Cerebellar cortex (tissue), 1 donor: ENCODE measurements around the gene PRKAG1.

Source experiments
- DNase-seq: peaks from one replicate; pipeline ENCODE4 v3.0.0-alpha.2; 2015; ENCODE audit warnings: low spot score

PRKAG1 gene

DNA sequence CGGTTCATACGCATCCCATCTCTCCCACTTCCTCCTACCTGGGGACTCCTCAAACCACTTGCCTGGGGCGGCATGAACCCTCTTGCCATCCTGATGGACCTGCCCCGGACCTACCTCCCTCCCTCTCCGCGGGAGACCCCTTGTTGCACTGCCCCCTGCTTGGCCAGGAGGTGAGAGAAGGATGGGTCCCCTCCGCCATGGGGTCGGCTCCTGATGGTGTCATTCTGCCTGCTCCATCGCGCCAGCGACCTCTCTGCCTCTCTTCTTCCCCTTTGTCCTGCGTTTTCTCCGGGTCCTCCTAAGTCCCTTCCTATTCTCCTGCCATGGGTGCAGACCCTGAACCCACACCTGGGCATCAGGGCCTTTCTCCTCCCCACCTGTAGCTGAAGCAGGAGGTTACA lies 36.8 kb downstream of the PRKAG1 start:
- no peak for DNase-seq

DNA sequence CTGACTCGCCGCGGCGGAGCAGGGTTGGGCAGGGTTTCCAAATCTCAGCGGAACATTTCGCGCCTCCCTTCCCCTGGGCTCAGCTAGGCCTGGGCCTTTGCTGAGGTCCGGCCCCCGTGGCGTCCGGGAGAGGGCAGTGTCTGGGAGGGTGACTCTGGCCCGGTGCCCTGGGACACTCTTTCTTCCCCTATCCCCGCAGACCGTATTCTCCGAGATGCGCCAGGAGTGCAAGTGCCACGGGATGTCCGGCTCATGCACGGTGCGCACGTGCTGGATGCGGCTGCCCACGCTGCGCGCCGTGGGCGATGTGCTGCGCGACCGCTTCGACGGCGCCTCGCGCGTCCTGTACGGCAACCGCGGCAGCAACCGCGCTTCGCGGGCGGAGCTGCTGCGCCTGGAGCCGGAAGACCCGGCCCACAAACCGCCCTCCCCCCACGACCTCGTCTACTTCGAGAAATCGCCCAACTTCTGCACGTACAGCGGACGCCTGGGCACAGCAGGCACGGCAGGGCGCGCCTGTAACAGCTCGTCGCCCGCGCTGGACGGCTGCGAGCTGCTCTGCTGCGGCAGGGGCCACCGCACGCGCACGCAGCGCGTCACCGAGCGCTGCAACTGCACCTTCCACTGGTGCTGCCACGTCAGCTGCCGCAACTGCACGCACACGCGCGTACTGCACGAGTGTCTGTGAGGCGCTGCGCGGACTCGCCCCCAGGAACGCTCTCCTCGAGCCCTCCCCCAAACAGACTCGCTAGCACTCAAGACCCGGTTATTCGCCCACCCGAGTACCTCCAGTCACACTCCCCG lies 37.4 kb downstream of the PRKAG1 start:
- DNase-seq: no peak

DNA sequence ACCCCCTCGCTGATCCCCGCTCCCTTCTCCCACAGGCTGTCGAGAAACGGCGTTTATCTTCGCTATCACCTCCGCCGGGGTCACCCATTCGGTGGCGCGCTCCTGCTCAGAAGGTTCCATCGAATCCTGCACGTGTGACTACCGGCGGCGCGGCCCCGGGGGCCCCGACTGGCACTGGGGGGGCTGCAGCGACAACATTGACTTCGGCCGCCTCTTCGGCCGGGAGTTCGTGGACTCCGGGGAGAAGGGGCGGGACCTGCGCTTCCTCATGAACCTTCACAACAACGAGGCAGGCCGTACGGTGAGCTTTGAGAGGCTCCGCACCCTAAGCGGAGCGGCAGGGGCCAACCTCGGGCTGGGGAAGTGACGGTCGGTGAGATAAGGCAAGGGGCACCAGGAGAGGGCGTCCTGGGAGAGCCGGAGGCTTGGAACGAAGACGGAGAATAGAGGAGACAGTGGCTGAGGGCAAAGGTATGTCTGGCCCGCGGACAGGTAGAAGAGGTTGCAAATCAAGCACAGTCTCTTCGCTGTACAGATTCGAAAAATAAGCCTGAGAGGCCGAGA lies 38.1 kb downstream of the PRKAG1 start:
- no peak for DNase-seq

DNA sequence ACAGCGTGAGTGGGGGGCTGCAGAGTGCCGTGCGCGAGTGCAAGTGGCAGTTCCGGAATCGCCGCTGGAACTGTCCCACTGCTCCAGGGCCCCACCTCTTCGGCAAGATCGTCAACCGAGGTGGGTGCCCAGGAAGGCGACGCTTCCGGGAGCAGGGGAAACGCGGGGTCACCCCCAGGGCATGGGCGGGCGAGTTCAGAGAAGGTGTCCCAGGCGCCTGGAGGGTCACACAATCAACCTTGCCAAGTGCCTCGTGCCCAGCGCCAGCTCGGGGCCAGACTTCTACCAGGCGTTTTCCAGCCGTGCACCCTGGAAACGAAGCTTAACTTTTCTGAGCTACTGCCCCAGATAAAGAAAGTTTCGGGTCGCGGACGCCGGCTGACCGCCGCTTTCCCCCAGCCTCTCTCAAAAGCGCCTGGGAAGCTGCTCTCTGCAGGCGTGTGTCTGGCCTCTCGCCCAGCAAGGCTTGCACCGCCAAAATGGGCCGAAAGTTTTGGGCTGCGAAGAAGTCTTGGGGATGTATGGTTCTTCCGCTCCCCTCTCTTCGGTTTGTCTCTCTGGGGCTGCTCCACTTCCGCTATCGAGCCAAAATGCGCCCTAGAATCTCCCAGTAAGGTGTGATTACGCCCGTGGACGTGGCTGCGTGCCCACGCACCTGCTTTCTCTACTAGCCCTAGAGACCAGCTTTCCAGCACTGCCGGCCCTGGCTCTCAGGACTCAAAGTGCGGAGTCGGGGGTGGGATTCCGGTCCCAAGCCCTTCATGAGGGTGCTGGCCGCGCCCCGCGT lies 38.8 kb downstream of the PRKAG1 start:
- no peak for DNase-seq

DNA sequence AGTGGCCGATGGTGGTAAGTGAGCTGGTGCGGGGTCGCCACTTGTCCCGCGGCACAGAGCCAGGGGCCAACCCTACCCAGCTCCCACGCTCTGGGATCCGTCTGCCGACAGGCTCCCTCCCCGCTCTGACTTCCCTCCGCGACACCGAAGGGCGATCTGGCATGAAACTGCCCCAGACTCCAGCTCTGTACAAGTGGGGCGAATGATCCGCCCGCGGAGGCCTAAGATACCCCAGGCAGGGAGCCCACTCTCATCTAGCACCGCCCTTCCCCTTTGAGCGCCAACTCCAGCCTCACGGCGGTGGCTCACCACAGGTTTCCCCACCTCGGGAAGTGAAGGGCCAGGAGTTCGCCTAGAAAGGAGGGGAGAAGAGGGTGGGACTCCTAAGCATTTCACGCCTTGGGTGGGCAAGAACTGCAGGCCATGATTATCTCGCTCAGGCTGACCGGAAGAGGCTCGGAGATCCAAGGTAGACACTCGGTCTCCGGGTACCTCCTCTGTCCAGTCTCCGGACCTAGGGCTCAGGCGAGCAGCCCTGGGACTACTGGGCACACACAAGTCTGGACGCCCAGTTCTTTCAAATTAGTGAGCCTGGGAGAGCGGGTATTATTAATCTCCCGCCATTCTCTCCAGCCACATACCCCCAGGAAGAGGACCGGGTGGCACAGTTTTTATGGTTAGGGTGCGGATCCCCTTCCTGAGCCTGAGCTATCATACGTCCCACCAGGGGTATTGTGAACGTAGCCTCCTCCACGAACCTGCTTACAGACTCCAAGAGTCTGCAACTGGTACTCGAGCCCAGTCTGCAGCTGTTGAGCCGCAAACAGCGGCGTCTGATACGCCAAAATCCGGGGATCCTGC lies 39.6 kb downstream of the PRKAG1 start:
- no peak for DNase-seq

DNA sequence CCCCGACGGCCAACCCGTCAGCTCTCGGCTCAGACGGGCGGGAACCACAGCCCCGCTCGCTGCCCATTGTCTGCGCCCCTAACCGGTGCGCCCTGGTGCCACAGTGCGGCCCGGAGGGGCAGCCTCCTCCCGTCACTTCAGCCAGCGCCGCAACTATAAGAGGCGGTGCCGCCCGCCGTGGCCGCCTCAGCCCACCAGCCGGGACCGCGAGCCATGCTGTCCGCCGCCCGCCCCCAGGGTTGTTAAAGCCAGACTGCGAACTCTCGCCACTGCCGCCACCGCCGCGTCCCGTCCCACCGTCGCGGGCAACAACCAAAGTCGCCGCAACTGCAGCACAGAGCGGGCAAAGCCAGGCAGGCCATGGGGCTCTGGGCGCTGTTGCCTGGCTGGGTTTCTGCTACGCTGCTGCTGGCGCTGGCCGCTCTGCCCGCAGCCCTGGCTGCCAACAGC lies 40.3 kb downstream of the PRKAG1 start, which contains the start of gene WNT1:
Gene WNT1, plus strand, starts transcription at position 32 of the 450 bp plus-strand sequence. Its CDS starts 329 bp downstream, at position 361.
- DNase-seq: no peak

DNA sequence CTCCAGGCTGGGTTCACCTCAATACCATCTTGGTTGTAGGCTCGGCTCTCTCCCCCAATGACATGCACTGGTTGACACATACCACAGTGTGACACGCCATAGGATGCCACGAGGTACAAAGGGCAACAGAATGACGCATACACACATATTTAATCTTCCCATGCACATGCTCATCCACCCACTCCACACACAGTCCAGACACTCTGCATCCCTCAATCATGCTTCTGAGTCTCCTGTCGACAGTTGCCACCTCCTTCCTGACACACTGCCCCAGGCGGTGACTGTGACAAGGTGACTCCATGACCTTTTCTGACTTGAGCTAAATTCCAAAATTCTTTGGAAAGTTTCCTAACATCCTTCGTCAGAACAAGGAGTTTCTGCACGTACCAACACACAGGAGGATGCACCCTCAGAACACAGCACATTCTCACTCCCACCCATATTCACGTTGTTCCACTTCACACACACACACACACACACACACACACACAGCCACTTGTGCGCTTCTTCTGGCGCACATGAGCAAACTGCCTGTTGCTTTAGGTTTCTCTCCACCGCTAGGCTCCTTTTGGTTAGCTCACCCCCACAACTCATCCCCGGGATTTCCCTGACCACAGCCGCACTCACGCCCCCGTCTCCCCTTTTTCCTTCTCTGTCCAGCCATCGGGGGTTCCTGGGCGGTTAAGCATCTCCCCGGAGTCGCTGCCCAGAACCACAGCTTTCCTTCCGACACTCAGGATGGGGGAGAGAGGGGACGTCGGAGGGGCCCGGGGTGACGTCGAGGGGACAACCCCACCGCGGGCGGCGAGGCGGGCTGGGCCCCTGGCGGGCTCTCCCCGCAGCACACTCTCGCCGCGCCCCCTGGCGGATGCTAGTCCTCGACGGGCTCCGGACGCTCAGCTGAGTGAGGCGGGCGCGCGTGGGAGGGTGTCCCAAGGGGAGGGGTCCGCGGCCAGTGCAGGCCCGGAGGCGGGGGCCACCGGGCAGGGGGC lies 41.0 kb downstream of the PRKAG1 start:
- no peak for DNase-seq

DNA sequence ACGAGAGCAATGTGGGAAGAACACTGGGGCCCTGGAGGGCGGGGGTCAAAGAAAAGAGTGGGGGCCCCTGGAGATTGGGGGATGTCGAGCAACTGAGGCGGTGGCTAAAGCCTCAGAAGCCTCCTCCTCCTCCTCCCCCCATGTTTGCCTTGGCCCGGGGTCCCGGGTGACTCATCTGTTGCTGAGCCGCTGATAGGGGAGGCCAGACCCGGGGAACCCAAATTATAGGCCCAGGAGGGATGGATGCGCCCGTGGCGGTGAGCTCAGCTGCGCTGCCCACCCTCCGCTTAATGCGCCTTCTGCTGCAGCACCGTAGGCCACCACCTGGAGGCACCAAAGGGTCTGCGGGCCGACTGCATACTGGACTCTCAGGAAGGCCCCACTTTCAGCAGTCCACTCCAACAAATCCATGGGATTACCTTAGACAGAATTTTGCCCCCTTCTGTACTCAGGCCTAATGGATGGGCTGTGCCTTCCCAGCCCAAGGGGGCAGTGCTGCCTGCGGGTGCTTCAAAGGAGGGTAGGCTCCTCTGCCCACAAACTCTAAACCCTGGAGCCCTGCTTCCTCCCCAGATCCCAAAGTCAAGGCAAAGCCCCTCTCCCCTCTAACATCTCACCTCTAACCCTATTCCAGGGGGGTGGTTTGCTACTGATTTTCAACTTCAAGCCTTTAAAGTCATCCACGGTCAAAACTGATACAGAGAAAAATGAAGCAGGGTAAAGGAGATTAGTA lies 44.5 kb downstream of the PRKAG1 start:
- no peak for DNase-seq

DNA sequence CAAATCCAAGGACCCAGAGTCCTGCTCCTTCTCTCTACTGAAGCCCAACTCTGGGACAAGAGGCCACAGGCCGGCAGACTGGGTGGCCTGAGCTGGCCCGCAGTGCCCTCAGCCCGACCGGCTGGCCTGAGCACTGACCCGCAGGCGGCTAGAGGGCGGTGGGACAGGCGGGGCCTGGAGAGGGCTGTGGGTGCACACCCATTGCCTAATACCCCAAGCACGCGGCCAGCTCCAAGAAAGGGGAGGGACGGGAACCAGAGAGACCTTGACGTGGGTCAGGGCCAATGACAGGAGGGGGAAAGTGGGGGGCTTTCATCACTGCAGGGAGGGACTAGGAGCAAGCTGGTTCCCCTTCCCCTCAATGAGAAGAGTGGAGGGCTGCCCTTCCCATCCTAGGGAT lies 45.0 kb downstream of the PRKAG1 start:
- DNase-seq: no peak

DNA sequence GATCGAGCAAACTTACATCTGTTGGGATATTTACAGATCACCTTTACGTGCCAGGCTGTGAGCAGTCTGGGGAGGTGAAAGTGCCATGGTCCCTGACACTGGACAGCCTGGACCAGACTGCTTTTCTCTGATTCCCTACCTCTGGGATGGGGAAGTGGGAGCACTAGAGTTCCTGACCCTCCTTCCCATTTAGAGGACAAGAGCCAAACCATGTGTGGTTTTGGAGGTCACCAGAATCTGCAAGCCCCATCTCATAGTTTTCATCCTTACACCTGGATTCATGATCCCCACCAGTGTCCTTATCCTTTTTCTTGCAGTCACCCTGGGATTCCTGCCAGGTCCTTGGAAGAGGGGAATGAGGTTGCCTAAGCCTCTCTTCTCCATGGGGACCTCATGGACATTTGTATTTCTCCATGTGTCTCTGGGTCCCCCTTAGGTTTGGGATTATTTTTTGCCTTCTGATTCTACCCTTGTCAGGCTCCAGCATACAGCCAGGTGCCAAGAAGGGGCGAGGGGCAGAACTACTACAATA lies 45.6 kb downstream of the PRKAG1 start:
- no peak for DNase-seq

DNA sequence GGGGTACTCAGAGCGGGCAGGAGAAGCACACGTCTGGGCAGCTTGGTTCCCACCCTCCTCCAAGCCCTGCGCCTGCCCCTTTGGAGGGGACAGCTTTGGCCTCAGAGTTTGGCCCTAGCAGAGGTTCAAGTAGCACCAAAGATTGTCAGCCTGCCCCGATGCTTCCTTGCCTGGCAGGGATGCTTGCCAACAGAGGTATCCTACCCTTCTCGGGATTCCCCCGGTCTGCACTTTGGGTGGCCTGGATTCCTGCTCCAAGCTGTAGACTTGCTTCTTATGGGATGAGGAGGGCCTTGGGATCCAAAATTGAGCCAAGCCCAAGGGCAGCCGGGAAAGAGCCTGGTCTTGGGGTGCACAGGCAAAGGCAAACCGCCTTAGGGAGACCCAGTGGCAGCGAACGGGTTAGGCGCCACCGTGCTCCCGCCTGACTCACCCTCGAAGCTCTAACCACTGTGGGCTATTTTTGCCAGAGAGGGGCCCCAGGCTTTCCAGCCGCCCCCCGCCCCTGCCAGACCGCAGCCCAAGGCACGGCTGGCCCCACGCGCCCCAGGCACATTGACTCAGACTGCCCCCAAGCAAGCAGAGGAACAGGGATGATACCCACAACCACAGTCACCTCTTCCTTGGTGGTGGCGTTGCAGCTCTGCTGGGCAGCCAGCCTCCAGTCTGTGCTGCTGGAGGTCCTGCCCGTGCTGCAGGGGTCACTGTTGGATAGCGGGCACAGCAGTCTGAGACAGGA lies 46.2 kb downstream of the PRKAG1 start:
- DNase-seq: no peak

DNA sequence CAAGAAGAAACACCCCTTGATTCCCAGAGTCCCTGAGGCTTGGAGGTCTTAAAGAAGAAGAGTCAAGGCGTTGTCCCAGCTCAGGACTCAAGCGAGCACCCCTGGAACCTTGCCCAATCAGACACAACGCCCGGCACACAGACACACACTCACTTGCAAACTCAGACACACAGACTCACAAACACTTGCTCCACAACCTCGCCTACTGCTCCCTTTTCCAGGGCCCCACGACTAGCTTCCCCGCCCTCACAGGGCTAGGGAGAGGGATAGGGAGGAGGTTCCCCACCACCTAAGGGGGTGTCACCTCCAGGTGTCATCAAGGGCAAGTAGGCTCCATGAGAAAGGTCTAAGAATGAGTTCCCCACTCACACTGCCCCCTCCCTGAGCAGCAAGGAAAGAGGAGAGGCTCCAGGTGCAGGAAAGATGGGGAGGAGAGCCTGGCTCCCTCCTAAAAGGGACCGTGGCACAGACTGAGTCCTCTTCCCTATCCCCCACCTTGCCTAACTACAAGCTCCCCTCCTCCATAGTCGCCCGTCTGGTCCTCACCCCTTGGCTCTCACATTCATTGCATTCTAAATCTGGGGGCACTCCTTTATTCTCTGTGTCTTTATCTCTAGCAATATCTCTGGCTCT lies 47.8 kb downstream of the PRKAG1 start:
- DNase-seq: no peak

DNA sequence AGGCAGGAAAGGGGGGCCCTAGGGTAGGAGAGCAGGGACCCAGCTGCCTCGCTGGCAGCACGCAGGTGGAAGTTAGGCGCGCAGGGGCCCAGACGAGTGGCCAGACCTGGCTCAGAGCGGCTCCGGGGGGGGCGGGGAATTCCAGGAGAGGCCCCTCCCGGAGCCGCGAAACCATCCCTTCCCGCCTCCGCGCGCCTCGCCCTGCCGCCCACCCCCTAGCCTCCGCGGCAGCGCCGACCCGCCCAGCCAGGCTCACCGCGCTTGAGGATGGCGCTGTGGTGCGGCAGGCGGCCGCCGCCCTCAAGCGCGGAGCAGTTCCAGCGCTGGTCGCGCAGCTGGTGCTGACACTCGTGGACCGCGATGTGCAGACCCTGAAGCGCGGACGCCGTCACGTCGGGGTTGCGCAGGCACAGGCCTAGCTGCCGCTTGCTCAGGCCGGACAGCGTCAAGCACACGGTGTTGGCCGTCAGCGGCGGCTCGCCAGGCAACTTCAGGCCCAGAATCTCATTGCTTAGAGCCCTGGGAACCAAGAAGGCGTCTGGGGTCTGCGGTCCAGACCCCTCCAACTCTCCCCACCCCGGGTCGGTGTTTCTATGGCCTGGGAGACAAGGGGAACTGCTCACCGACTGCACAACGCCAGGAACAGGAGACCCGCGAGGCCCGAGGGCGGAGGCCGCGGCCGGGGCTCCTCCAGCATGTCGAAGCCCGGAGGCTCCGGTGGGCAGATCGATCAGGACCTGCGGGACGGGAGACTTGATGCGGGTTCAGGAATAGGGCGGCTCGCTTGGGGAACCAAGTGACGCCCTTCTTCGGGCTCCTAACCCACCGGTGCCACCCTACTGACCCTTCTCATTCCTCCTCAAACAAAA lies 48.5 kb downstream of the PRKAG1 start:
- no peak for DNase-seq

DNA sequence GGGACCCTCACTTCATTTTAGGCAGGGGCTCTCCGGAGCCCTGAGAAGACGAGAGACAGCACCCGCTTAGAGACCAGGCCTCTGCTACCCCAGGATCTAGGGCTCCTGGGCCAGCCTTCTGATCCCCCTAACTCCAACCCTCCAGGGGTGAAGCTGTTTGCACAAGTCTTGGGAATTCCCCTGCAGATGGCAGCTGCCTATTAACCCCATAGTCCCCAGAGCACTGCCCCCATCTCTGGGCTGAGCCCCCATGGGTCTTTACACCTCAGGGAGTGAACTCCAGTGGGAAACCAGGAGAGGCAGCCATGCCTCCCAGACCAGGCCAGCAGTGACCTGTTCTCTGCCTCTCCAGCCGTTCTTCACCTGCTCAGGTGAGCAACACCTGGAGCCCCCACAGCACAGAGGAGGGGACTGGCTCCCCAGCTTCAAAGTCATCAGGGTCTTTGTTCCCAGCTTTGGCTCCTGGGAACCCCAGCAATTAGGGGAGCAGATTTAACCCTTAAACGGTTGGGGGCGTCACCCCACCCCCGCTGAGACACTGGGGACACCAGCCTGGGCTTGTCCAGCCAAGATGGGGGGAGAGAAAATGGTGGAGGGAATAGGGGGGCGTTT lies 49.3 kb downstream of the PRKAG1 start:
- no peak for DNase-seq

DNA sequence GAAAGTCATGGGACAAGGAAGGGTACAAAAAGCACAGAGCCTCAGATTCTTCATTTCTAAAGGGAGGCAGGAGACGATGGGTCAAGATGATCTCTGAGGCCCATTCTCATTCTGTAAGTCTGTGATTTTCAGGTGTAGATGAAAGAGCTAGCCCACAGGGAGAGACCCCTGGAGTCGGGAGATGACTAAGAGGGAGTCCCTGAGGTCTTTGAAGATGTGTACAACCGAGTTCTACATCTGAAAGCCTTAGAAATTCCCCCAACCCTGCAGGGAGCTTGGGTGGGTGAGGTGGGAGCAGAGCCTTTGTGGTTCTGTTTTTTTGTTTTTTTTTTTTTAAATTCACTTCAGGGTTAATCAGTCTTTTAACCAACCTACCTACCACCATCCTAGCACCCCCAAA lies 50.1 kb downstream of the PRKAG1 start:
- no peak for DNase-seq

DNA sequence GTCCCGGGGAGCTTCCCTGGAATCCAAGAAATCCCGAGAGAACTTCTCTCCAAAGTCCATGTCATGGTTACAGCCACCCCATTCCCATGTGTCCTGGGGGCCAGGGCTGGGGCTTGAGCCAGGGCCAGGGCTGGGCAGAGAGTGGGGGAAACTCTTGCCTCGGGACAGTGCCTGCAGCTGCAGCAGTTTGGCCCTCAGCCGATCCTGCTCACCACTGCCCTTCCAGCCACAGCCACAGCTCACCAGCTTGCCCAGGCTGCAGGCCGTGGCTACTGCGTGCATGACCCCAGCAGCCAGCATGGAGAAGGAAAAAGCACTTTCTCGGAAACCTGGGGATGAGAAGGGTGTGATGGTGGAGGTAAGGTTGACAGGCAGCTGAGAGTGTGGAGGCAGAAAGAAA lies 50.6 kb downstream of the PRKAG1 start:
- no peak for DNase-seq
